Neural cell (in vitro differentiated cells): ENCODE measurements around the gene LYRM2. TPM values are rescaled to one million over a fixed set of nuclear protein-coding genes. Genes with fewer than 3 reads are reported as not detected.

Source experiments
- H2AFZ ChIP-seq: fragments of 200-600, 300-800 bp; sonication (generic), shearing (Covaris generic); 2 replicates; pipeline ENCODE4 v1.6.0; 2014; ENCODE audit warnings: low read depth, mild to moderate bottlenecking, antibody characterized with exemption, low read length, moderate library complexity
- H3F3A ChIP-seq: fragments of 200-600 bp; shearing (Covaris generic); 2 replicates; pipeline ENCODE4 v1.6.1; 2016; ENCODE audit warnings: mild to moderate bottlenecking, moderate library complexity, mixed read lengths, antibody characterized with exemption, low read length; ENCODE audit not compliant: insufficient read depth, poor library complexity, severe bottlenecking
- H3K27ac ChIP-seq: fragments of 200-600, 300-800 bp; sonication (generic), shearing (Covaris generic); 2 replicates; pipeline ENCODE4 v1.5.1; 2014; ENCODE audit warnings: mild to moderate bottlenecking, low read length, moderate library complexity
- H3K27me3 ChIP-seq: fragments of 300-800, 200-600 bp; sonication (generic), shearing (Covaris generic); 2 replicates; pipeline ENCODE4 v1.6.0; 2014; ENCODE audit warnings: mild to moderate bottlenecking, low read depth, low read length, moderate library complexity; ENCODE audit not compliant: insufficient read depth
- H3K36me3 ChIP-seq: fragments of 300-800, 200-600 bp; sonication (generic), shearing (Covaris generic); 2 replicates; pipeline ENCODE4 v1.5.1; 2014; ENCODE audit warnings: mild to moderate bottlenecking, antibody characterized with exemption, low read length, moderate library complexity; ENCODE audit not compliant: insufficient read depth
- H3K4me2 ChIP-seq: fragments of 300-800, 200-600 bp; sonication (generic), shearing (Covaris generic); 2 replicates; pipeline ENCODE4 v1.6.0; 2014; ENCODE audit warnings: mild to moderate bottlenecking, low read length
- H3K4me3 ChIP-seq: fragments of 300-800, 200-600 bp; sonication (generic), shearing (Covaris generic); 2 replicates; pipeline ENCODE4 v1.5.1; 2014; ENCODE audit warnings: mild to moderate bottlenecking, low read length, moderate library complexity
- H3K79me2 ChIP-seq: fragments of 200-600 bp; shearing (Covaris generic); replicated peaks from 2 replicates; pipeline ENCODE4 v1.6.0; 2014; ENCODE audit warnings: mild to moderate bottlenecking, low read length, moderate library complexity; ENCODE audit not compliant: insufficient read depth
- H3K9ac ChIP-seq: fragments of 300-800, 200-600 bp; sonication (generic), shearing (Covaris generic); 2 replicates; pipeline ENCODE4 v1.6.1; 2016; ENCODE audit warnings: mild to moderate bottlenecking, low read length, mixed read lengths
- H3K9me2 ChIP-seq: fragments of 200-600 bp; shearing (Covaris generic); 2 replicates; pipeline ENCODE4 v1.6.1; 2016; ENCODE audit warnings: mild to moderate bottlenecking, low read length, mixed read lengths; ENCODE audit not compliant: insufficient read depth
- H3K9me3 ChIP-seq: fragments of 200-600, 300-800 bp; sonication (generic), shearing (Covaris generic); 2 replicates; pipeline ENCODE4 v1.6.1; 2016; ENCODE audit warnings: mild to moderate bottlenecking, mixed run types, low read length, moderate library complexity, mixed read lengths
- H4K20me1 ChIP-seq: fragments of 200-600 bp; shearing (Covaris generic); 2 replicates; pipeline ENCODE4 v1.6.1; 2016; ENCODE audit warnings: mild to moderate bottlenecking, mixed run types; ENCODE audit not compliant: insufficient read depth
- EP300 ChIP-seq: fragments of 450-650 bp; conservative IDR thresholded peaks from 2 replicates; pipeline ENCODE4 v1.6.1; 2014; ENCODE audit warnings: antibody characterized with exemption, mild to moderate bottlenecking, moderate library complexity; ENCODE audit not compliant: poor library complexity, severe bottlenecking
- EZH2 ChIP-seq: fragments of 200-600, 300-800 bp; shearing (Covaris generic), sonication (generic); IDR thresholded peaks from 2 replicates; pipeline ENCODE4 v1.6.1; 2014; ENCODE audit warnings: antibody characterized with exemption, low read length, borderline replicate concordance, mild to moderate bottlenecking; ENCODE audit not compliant: insufficient read depth, poor library complexity, severe bottlenecking
- MXI1 ChIP-seq: fragments of 450-650 bp; conservative IDR thresholded peaks from 2 replicates; pipeline ENCODE4 v1.6.1; 2014; ENCODE audit warnings: antibody characterized with exemption, mild to moderate bottlenecking; ENCODE audit not compliant: poor library complexity, severe bottlenecking
- POLR2AphosphoS5 ChIP-seq: IDR thresholded peaks from 2 replicates; pipeline ENCODE4 v1.6.1; 2012
- RAD21 ChIP-seq: fragments of 450-650 bp; conservative IDR thresholded peaks from 2 replicates; pipeline ENCODE4 v1.6.1; 2014; ENCODE audit warnings: antibody characterized with exemption, mild to moderate bottlenecking, moderate library complexity
- SMC3 ChIP-seq: fragments of 450-650 bp; conservative IDR thresholded peaks from 2 replicates; pipeline ENCODE4 v1.6.1; 2014; ENCODE audit warnings: antibody characterized with exemption, mild to moderate bottlenecking, moderate library complexity; ENCODE audit not compliant: poor library complexity
- TAF1 ChIP-seq: IDR thresholded peaks from 2 replicates; pipeline ENCODE4 v1.6.1; 2012; ENCODE audit warnings: low read depth
- polyA plus RNA-seq: library from polyadenylated mRNA; depleted of rRNA; stranded (reverse); fragments of >200 nt; gene quantifications from 2 replicates; pipeline ENCODE4 v1.2.3, GENCODE V29; 2014
- TF ChIP-seq, protein P1 (sequence below): IDR thresholded peaks from 2 replicates; pipeline ENCODE4 v1.6.1; 2012; ENCODE audit warnings: borderline replicate concordance
- TF ChIP-seq, protein P2 (sequence below): fragments of 450-650 bp; IDR thresholded peaks from 2 replicates; pipeline ENCODE4 v1.5.1; 2014; ENCODE audit warnings: antibody characterized with exemption, mild to moderate bottlenecking, moderate library complexity; ENCODE audit not compliant: poor library complexity, severe bottlenecking

LYRM2 gene
- polyA plus RNA-seq, 1 donor from 2014 or later = 25.5 TPM

DNA sequence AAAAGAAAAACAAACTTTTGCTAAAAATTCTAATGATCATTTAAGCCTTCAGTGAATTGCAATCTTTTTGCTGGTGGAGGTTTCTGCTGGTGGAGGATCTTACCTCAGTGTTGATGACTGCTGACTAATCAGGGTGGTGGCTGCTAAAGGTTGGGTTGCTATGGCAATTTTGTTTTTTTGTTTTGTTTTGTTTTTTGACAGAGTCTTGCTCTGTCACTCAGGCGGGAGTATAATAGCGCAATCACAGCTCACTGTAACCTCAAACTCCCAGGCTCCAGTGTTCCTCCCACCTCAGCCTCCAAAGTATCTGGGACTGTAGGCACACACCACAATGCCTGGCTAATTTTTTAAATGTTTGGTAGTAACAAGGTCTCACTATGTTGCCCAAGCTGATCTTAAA, 110.9 kb downstream of the LYRM2 start:
- H3K9ac ChIP-seq = no peak overlapping the region
- H3K27me3 ChIP-seq = no peaks in the 10 kb centered on the region
- no peaks in the 10 kb centered on the region for H4K20me1 ChIP-seq
- H3K9me2 ChIP-seq = no peaks in the 10 kb centered on the region
- H3K4me2 ChIP-seq = no peak overlapping the region
- no peak overlapping the region for H3K4me3 ChIP-seq
- no peak overlapping the region for H3K27ac ChIP-seq
- H3K9me3 ChIP-seq = no peaks in the 10 kb centered on the region
- H3K36me3 ChIP-seq = no peaks in the 10 kb centered on the region
- TF ChIP-seq RAD21 = no peak
- no peak for TF ChIP-seq EP300
- TF ChIP-seq POLR2AphosphoS5 = no peak
- TF ChIP-seq, protein P1, sequence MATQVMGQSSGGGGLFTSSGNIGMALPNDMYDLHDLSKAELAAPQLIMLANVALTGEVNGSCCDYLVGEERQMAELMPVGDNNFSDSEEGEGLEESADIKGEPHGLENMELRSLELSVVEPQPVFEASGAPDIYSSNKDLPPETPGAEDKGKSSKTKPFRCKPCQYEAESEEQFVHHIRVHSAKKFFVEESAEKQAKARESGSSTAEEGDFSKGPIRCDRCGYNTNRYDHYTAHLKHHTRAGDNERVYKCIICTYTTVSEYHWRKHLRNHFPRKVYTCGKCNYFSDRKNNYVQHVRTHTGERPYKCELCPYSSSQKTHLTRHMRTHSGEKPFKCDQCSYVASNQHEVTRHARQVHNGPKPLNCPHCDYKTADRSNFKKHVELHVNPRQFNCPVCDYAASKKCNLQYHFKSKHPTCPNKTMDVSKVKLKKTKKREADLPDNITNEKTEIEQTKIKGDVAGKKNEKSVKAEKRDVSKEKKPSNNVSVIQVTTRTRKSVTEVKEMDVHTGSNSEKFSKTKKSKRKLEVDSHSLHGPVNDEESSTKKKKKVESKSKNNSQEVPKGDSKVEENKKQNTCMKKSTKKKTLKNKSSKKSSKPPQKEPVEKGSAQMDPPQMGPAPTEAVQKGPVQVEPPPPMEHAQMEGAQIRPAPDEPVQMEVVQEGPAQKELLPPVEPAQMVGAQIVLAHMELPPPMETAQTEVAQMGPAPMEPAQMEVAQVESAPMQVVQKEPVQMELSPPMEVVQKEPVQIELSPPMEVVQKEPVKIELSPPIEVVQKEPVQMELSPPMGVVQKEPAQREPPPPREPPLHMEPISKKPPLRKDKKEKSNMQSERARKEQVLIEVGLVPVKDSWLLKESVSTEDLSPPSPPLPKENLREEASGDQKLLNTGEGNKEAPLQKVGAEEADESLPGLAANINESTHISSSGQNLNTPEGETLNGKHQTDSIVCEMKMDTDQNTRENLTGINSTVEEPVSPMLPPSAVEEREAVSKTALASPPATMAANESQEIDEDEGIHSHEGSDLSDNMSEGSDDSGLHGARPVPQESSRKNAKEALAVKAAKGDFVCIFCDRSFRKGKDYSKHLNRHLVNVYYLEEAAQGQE = no peak
- no peak for TF ChIP-seq SMC3
- no peak for TF ChIP-seq MXI1
- TF ChIP-seq, protein P2, sequence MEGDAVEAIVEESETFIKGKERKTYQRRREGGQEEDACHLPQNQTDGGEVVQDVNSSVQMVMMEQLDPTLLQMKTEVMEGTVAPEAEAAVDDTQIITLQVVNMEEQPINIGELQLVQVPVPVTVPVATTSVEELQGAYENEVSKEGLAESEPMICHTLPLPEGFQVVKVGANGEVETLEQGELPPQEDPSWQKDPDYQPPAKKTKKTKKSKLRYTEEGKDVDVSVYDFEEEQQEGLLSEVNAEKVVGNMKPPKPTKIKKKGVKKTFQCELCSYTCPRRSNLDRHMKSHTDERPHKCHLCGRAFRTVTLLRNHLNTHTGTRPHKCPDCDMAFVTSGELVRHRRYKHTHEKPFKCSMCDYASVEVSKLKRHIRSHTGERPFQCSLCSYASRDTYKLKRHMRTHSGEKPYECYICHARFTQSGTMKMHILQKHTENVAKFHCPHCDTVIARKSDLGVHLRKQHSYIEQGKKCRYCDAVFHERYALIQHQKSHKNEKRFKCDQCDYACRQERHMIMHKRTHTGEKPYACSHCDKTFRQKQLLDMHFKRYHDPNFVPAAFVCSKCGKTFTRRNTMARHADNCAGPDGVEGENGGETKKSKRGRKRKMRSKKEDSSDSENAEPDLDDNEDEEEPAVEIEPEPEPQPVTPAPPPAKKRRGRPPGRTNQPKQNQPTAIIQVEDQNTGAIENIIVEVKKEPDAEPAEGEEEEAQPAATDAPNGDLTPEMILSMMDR = no peak
- TF ChIP-seq EZH2 = no peak
- no peak for TF ChIP-seq TAF1
- no peaks in the 10 kb centered on the region for H3F3A ChIP-seq
- H3K79me2 ChIP-seq = no peaks in the 10 kb centered on the region
- no peak overlapping the region for H2AFZ ChIP-seq

- Histone ChIP-seq H3K4me2 (no peak overlapping the region), H3K36me3 (no peaks in the 10 kb centered on the region), H3K4me3 (no peak overlapping the region), H3F3A (no peaks in the 10 kb centered on the region), H3K79me2 (no peaks in the 10 kb centered on the region), H3K9me2 (no peaks in the 10 kb centered on the region), H3K9ac (no peak overlapping the region), H3K27me3 (no peaks in the 10 kb centered on the region), H2AFZ (no peak overlapping the region), H3K27ac (no peak overlapping the region), H3K9me3 (no peaks in the 10 kb centered on the region), H4K20me1 (no peaks in the 10 kb centered on the region)
- TF ChIP-seq, protein P2 = no peak
- TF ChIP-seq RAD21 = no peak
- no peak for TF ChIP-seq SMC3
- TF ChIP-seq TAF1 = no peak
- TF ChIP-seq MXI1 = no peak
- no peak for TF ChIP-seq POLR2AphosphoS5
Measured at GRCh38 chr6:89526563-89526869, 112.0 kb downstream of the LYRM2 start.
